Measurements from ENCODE around the gene TMEM50A. TPM values are rescaled to one million over a fixed set of nuclear protein-coding genes. Genes with fewer than 3 reads are reported as not detected.
"Not testable (repeated sequence)": the region's sequence is repeated elsewhere in the genome, so short reads cannot be mapped to it uniquely, and the experiment has no call there.

The TMEM50A gene
- total and polyA plus RNA-seq, 2 of the 13 experiments (the other 11 are each of a cell fraction or from before 2014, with no cell fraction given) = 51.2 to 61.2 TPM

- in situ Hi-C loops (cut with HindIII; ENCODE audit: extremely low pct_ligation_motif_present, low pct_unique_long_range_greater_than_20kb); H3K4me2 ChIP-seq (ENCODE audit: low read depth, low read length); H3K4me3 ChIP-seq (replicated peaks in 1 of 3; ENCODE audit: insufficient read depth in 1 of 3, low read depth in 2 of 3, low read length in 3 of 3); H2AFZ ChIP-seq (ENCODE audit: low read length); H3K4me1 ChIP-seq (ENCODE audit: insufficient read depth, low read length); ATAC-seq; H3K9ac ChIP-seq (ENCODE audit: insufficient read depth, low read depth, low read length); FAIRE-seq; H3K27me3 ChIP-seq (ENCODE audit: control insufficient read depth in 1 of 2, insufficient read depth in 2 of 2, low read length in 2 of 2); H3K79me2 ChIP-seq (ENCODE audit: insufficient read depth, low read length); BruUV-seq (replicated peaks); CTCF ChIA-PET (ENCODE audit: low intra/inter-chr PET ratio, low total read pairs); H3K27ac ChIP-seq (ENCODE audit: extremely low read length, insufficient read depth, low read length); DNase-seq (ENCODE audit: low spot score); intact Hi-C loops (cut with micrococcal nuclease; ENCODE audit: unreplicated experiment); H3K36me3 ChIP-seq (replicated peaks in 1 of 2; ENCODE audit: control insufficient read depth in 1 of 2, insufficient read depth in 2 of 2, low read length in 2 of 2); POLR2A ChIA-PET; H3K9me3 ChIP-seq (ENCODE audit: low read length); H4K20me1 ChIP-seq (ENCODE audit: insufficient read depth, low read length): not testable (repeated sequence)
- 100% methylated on average over 1 of the region's 1 CpG for WGBS (ENCODE audit: low lambda C conversion rate)
These were observed 29.0 kb upstream of the TMEM50A start for GRCh38 chr1:25309085-25309484.

- H3K9me3 ChIP-seq (ENCODE audit: low read length); H3K9ac ChIP-seq (ENCODE audit: insufficient read depth, low read depth, low read length); CTCF ChIA-PET (ENCODE audit: low intra/inter-chr PET ratio, low total read pairs); H3K36me3 ChIP-seq (replicated peaks in 1 of 2; ENCODE audit: control insufficient read depth in 1 of 2, insufficient read depth in 2 of 2, low read length in 2 of 2); BruUV-seq (replicated peaks); POLR2A ChIA-PET; intact Hi-C loops (cut with micrococcal nuclease; ENCODE audit: unreplicated experiment); H3K4me1 ChIP-seq (ENCODE audit: insufficient read depth, low read length); H4K20me1 ChIP-seq (ENCODE audit: insufficient read depth, low read length); FAIRE-seq; H3K79me2 ChIP-seq (ENCODE audit: insufficient read depth, low read length); DNase-seq (ENCODE audit: low spot score); ATAC-seq; H2AFZ ChIP-seq (ENCODE audit: low read length); in situ Hi-C loops (cut with HindIII; ENCODE audit: extremely low pct_ligation_motif_present, low pct_unique_long_range_greater_than_20kb); H3K4me3 ChIP-seq (replicated peaks in 1 of 3; ENCODE audit: insufficient read depth in 1 of 3, low read depth in 2 of 3, low read length in 3 of 3); H3K27ac ChIP-seq (ENCODE audit: extremely low read length, insufficient read depth, low read length); H3K27me3 ChIP-seq (ENCODE audit: control insufficient read depth in 1 of 2, insufficient read depth in 2 of 2, low read length in 2 of 2); H3K4me2 ChIP-seq (ENCODE audit: low read depth, low read length): not testable (repeated sequence)
- WGBS (ENCODE audit: low lambda C conversion rate) = 63% methylated on average over 1 of the region's 1 CpG
These were observed 28.6 kb upstream of the TMEM50A start for GRCh38 chr1:25309486-25309885.

- intact Hi-C loops (cut with micrococcal nuclease; ENCODE audit: unreplicated experiment); BruUV-seq (replicated peaks): not testable (repeated sequence)
These were observed 25.2 kb upstream of the TMEM50A start for GRCh38 chr1:25312806-25313470.

GRCh38 chr1:25320314-25320938 is 17.7 kb upstream of the TMEM50A start:
- H3K79me2 ChIP-seq (ENCODE audit: insufficient read depth, low read length); H2AFZ ChIP-seq (ENCODE audit: low read length); H3K4me3 ChIP-seq (replicated peaks in 1 of 3; ENCODE audit: insufficient read depth in 1 of 3, low read depth in 2 of 3, low read length in 3 of 3); BruUV-seq (replicated peaks); DNase-seq (ENCODE audit: low spot score); ATAC-seq; CTCF ChIA-PET (ENCODE audit: low intra/inter-chr PET ratio, low total read pairs); in situ Hi-C loops (cut with HindIII; ENCODE audit: extremely low pct_ligation_motif_present, low pct_unique_long_range_greater_than_20kb); H4K20me1 ChIP-seq (ENCODE audit: insufficient read depth, low read length); H3K27me3 ChIP-seq (ENCODE audit: control insufficient read depth in 1 of 2, insufficient read depth in 2 of 2, low read length in 2 of 2); H3K4me2 ChIP-seq (ENCODE audit: low read depth, low read length); H3K36me3 ChIP-seq (replicated peaks in 1 of 2; ENCODE audit: control insufficient read depth in 1 of 2, insufficient read depth in 2 of 2, low read length in 2 of 2); H3K27ac ChIP-seq (ENCODE audit: extremely low read length, insufficient read depth, low read length); H3K4me1 ChIP-seq (ENCODE audit: insufficient read depth, low read length); intact Hi-C loops (cut with micrococcal nuclease; ENCODE audit: unreplicated experiment); H3K9ac ChIP-seq (ENCODE audit: insufficient read depth, low read depth, low read length); FAIRE-seq; POLR2A ChIA-PET; H3K9me3 ChIP-seq (ENCODE audit: low read length): not testable (repeated sequence)
- 98% methylated on average over 9 of the region's 9 CpGs for WGBS (ENCODE audit: low lambda C conversion rate)

More at GRCh38 chr1:25312806-25313470, 25.2 kb upstream of the TMEM50A start:
- DNase-seq (ENCODE audit: low spot score); H3K79me2 ChIP-seq (ENCODE audit: insufficient read depth, low read length); H3K4me1 ChIP-seq (ENCODE audit: insufficient read depth, low read length); H3K9me3 ChIP-seq (ENCODE audit: low read length); in situ Hi-C loops (cut with HindIII; ENCODE audit: extremely low pct_ligation_motif_present, low pct_unique_long_range_greater_than_20kb); CTCF ChIA-PET (ENCODE audit: low intra/inter-chr PET ratio, low total read pairs); H3K4me2 ChIP-seq (ENCODE audit: low read depth, low read length); H3K27ac ChIP-seq (ENCODE audit: extremely low read length, insufficient read depth, low read length); H3K4me3 ChIP-seq (replicated peaks in 1 of 3; ENCODE audit: insufficient read depth in 1 of 3, low read depth in 2 of 3, low read length in 3 of 3); H3K36me3 ChIP-seq (replicated peaks in 1 of 2; ENCODE audit: control insufficient read depth in 1 of 2, insufficient read depth in 2 of 2, low read length in 2 of 2); POLR2A ChIA-PET; H2AFZ ChIP-seq (ENCODE audit: low read length); ATAC-seq; H3K9ac ChIP-seq (ENCODE audit: insufficient read depth, low read depth, low read length); FAIRE-seq; H4K20me1 ChIP-seq (ENCODE audit: insufficient read depth, low read length); H3K27me3 ChIP-seq (ENCODE audit: control insufficient read depth in 1 of 2, insufficient read depth in 2 of 2, low read length in 2 of 2): not testable (repeated sequence)
- peak; percentile 94; the same call in 1 of the 2 replicates for TF ChIP-seq ZNF564 (CRISPR knock-in tag; IDR thresholded peaks at IDR 0.05)
